GM12878 (cell line): ENCODE data around the gene SGMS1. TPM values are rescaled to one million over a fixed set of nuclear protein-coding genes. Genes with fewer than 3 reads are reported as not detected.

Experiments used
- ATAC-seq: fragments of 200-7000 bp; cut with Tn5 transposase; 3 replicates; pipeline ENCODE4 v1.9.1; 2020; ENCODE audit warnings: mild to moderate bottlenecking, moderate library complexity
- BruUV-seq: library from RNA; stranded (reverse); fragments of 400-500 nt; replicated peaks from 2 replicates; lab custom pipeline; 2021; lab: Mats Ljungman, UMichigan
- CTCF ChIA-PET: fragments of 300-600 bp; sonication (Branson Sonifier 250); formaldehyde crosslinking; extraction: SDS; loops from one replicate; lab custom pipeline; 2021; ENCODE audit warnings: inconsistent platforms; lab: Yijun Ruan, JAX
- POLR2A ChIA-PET: fragments of 350-600 bp; formaldehyde crosslinking; extraction: SDS; loops from one replicate; lab custom pipeline; 2021; ENCODE audit warnings: inconsistent platforms; lab: Charles Lee
- RAD21 ChIA-PET: fragments of 300-600 bp; sonication (Branson Sonifier 250); formaldehyde crosslinking; loops from one replicate; lab custom pipeline; 2023; ENCODE audit warnings: antibody characterized with exemption; ENCODE audit not compliant: unreplicated experiment; lab: Charles Lee
- SMC1A ChIA-PET: fragments of 300-600 bp; sonication (Branson Sonifier 250); formaldehyde crosslinking; loops from one replicate; lab custom pipeline; 2023; ENCODE audit not compliant: unreplicated experiment, uncharacterized antibody; lab: Charles Lee
- DNase-seq: peaks from one replicate; pipeline ENCODE4 v3.0.0-alpha.2; 2011; ENCODE audit warnings: low read depth, low spot score
- FAIRE-seq: peaks from 3 replicates; lab custom pipeline; 2011; peaks lifted over from hg19 to GRCh38; lab: Jason Lieb, UNC
- H2AFZ ChIP-seq: 2 replicates; pipeline ENCODE4 v1.6.0; 2011; ENCODE audit warnings: low read depth, low read length, control low read depth; ENCODE audit not compliant: control insufficient read depth
- H3K27ac ChIP-seq: 2 replicates; pipeline ENCODE4 v1.5.1; 2011; ENCODE audit warnings: control low read depth; ENCODE audit not compliant: control insufficient read depth, insufficient read depth
- H3K27me3 ChIP-seq, 2 experiments: replicated peaks in 1 of 2; 2 replicates each; pipeline versions ENCODE4 v1.6.0 to v1.6.1; 2011; ENCODE audit warnings: low read length in 1 of 2; ENCODE audit not compliant: control insufficient read depth in 2 of 2, insufficient read depth in 2 of 2
- H3K36me3 ChIP-seq, 2 experiments: 2 replicates each; pipeline ENCODE4 v1.5.1; 2011; ENCODE audit warnings: low read length in 1 of 2; ENCODE audit not compliant: control insufficient read depth in 2 of 2, insufficient read depth in 2 of 2
- H3K4me1 ChIP-seq: 2 replicates; pipeline ENCODE4 v1.6.1; 2011; ENCODE audit warnings: mild to moderate bottlenecking, low read length, moderate library complexity, mixed read lengths; ENCODE audit not compliant: control insufficient read depth, insufficient read depth
- H3K4me2 ChIP-seq: 2 replicates; pipeline ENCODE4 v1.6.0; 2011; ENCODE audit warnings: control low read depth; ENCODE audit not compliant: control insufficient read depth, insufficient read depth
- H3K4me3 ChIP-seq: fragments of 200-600 bp; sonication (generic); 2 replicates; pipeline ENCODE4 v1.5.1; 2016
- H3K79me2 ChIP-seq: 2 replicates; pipeline ENCODE4 v1.6.0; 2011; ENCODE audit warnings: low read length; ENCODE audit not compliant: control insufficient read depth, insufficient read depth
- H3K9ac ChIP-seq: 2 replicates; pipeline ENCODE4 v1.8.0; 2011; ENCODE audit warnings: low read length, control low read depth, mixed read lengths; ENCODE audit not compliant: control insufficient read depth, insufficient read depth
- H3K9me3 ChIP-seq: replicated peaks from 3 replicates; pipeline ENCODE4 v1.5.1; 2011; ENCODE audit warnings: mild to moderate bottlenecking, low read length; ENCODE audit not compliant: control insufficient read depth, insufficient read depth
- H4K20me1 ChIP-seq: 2 replicates; pipeline ENCODE4 v1.6.0; 2011; ENCODE audit not compliant: control insufficient read depth, insufficient read depth
- CHD4 ChIP-seq: fragments of 200-600 bp; sonication (generic); IDR thresholded peaks from 2 replicates; pipeline ENCODE4 v1.6.1; 2016; ENCODE audit warnings: mild to moderate bottlenecking
- NFYB ChIP-seq: IDR thresholded peaks from 2 replicates; pipeline ENCODE4 v1.6.1; 2011; ENCODE audit warnings: low read depth, mild to moderate bottlenecking, low read length, improper control_type of control experiment, moderate library complexity; ENCODE audit not compliant: insufficient read depth
- POU2F2 ChIP-seq: IDR thresholded peaks from 3 replicates; pipeline ENCODE4 v1.6.1; 2011; ENCODE audit warnings: low read depth, mild to moderate bottlenecking, low read length, borderline replicate concordance
- RFX5 ChIP-seq: IDR thresholded peaks from 2 replicates; pipeline ENCODE4 v1.6.1; 2011; ENCODE audit warnings: low read depth, low read length, improper control_type of control experiment
- SIN3A ChIP-seq: IDR thresholded peaks from 2 replicates; pipeline ENCODE4 v1.6.1; 2012; ENCODE audit warnings: low read depth, low read length, improper control_type of control experiment
- SIX5 ChIP-seq: IDR thresholded peaks from 2 replicates; pipeline ENCODE4 v1.6.1; 2011; ENCODE audit warnings: mild to moderate bottlenecking, low read depth, low read length, moderate library complexity; ENCODE audit not compliant: severe bottlenecking
- SMAD1 ChIP-seq: fragments of 450-650 bp; IDR thresholded peaks from 2 replicates; pipeline ENCODE4 v1.6.1; 2018; ENCODE audit warnings: mild to moderate bottlenecking, low read depth; ENCODE audit not compliant: partially characterized antibody
- STAT3 ChIP-seq: IDR thresholded peaks from 2 replicates; pipeline ENCODE4 v1.6.1; 2011; ENCODE audit warnings: low read depth, low read length, improper control_type of control experiment
- TBL1XR1 ChIP-seq: IDR thresholded peaks from 2 replicates; pipeline ENCODE4 v1.6.1; 2012; ENCODE audit warnings: low read depth, low read length, improper control_type of control experiment
- ZNF592 ChIP-seq: fragments of 450-650 bp; IDR thresholded peaks from 2 replicates; pipeline ENCODE4 v1.6.1; 2017; ENCODE audit warnings: mild to moderate bottlenecking, moderate library complexity
- WGBS: methylation state at CpG from one replicate; pipeline ENCODE4 v1.1.6; 2016; ENCODE audit warnings: low lambda C conversion rate; ENCODE audit not compliant: insufficient replicate concordance, insufficient coverage; ENCODE audit errors: missing lambda C conversion rate; 5-methylcytosine and 5-hydroxymethylcytosine counted together
- in situ Hi-C: fragments of 300-500 bp; cut with MboI; formaldehyde crosslinking; loops from 9 replicates; pipeline ENCODE4 v1.14.3; 2018; ENCODE audit warnings: mixed read lengths
- intact Hi-C: fragments of 100-400 bp; cut with micrococcal nuclease; formaldehyde crosslinking; loops from one replicate; pipeline ENCODE4 v1.14.2; 2022; ENCODE audit not compliant: unreplicated experiment
- polyA plus RNA-seq, 11 experiments: library from polyadenylated mRNA; depleted of rRNA in 4 of 11; unstranded in 6 of 11; stranded (reverse) in 5 of 11; fragments of >200 nt; fragmentation: Nextera tagmentation in 4 of 11; fragmentation: Illumina TruSeq in 1 of 11; extraction: Ambion mirVana in 4 of 11; extraction: Trizol in 1 of 11; gene quantifications; 1 replicate in 1 of 11; 2 replicates in 10 of 11; pipeline versions ENCODE4 v1.2.1 to v1.2.3, GENCODE V29; 2011 to 2016; ENCODE audit warnings: inconsistent platforms in 2 of 11, missing spikeins in 2 of 11, low read depth in 1 of 11
- total RNA-seq, 4 experiments: library from RNA; depleted of rRNA in 3 of 4; stranded (reverse); fragments of >200 nt in 3 of 4; fragmentation: Illumina TruSeq in 1 of 4; extraction: Trizol in 1 of 4; gene quantifications; 2 replicates each; pipeline versions ENCODE4 v1.2.1 to v1.2.3, GENCODE V29; 2013 to 2021

SGMS1 gene
- total and polyA plus RNA-seq, 10 of the 15 experiments (the other 5 are each of a cell fraction or from before 2014, with no cell fraction given), result 1.4 to 14.5 (median 4.9) TPM

DNA sequence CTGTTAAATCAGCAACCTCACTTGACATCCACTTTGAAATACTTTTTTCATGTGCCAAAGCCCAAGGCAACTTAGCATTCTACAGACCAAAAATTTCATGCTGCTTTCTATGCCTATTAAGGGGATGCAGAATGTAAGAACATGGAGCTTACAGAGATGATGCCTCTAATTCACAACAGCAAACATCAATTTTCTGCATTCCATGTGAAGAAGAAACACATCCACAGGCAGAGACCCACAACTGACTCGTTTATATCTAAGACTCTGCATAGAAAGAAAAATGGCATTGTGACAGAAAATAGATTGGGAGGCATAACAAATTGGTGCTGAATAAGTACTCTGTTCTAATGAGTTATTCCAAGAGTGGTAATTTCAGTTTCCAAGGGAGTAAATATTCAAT, 107.6 kb downstream of the SGMS1 start:
- Histone ChIP-seq H3K36me3 (no peaks in the 10 kb centered on the region; a peak in 1 of 4 replicates), H3K79me2 (no peaks in the 10 kb centered on the region; the same call in 1 of the 2 replicates), H3K9ac (no peak overlapping the region), H3K4me2 (no peak overlapping the region), H3K27ac (no peak overlapping the region), H3K4me3 (no peak overlapping the region), H3K27me3 (no peaks in the 10 kb centered on the region), H4K20me1 (no peaks in the 10 kb centered on the region), H2AFZ (no peak overlapping the region), H3K4me1 (peaks cover 24% of the 10 kb centered on the region), H3K9me3 (no peaks in the 10 kb centered on the region)
- ChIA-PET POLR2A (no interaction called here), RAD21 (interaction anchor here (0.7 kb wide), 1 partner anchor 11 kb away, joined by 3 read pairs; no protein-coding TSS in a partner anchor), SMC1A (interaction anchor here (1.0 to 2.9 kb wide), 4 partner anchors 19 to 137 kb away, joined by 3 to 15 read pairs (median 4); no protein-coding TSS in a partner anchor), CTCF (interaction anchor here (1.2 to 1.3 kb wide), 2 partner anchors 20 to 96 kb away, joined by 3 read pairs; no protein-coding TSS in a partner anchor)
- FAIRE-seq, result no peak
- TF ChIP-seq NFYB (no peak), TBL1XR1 (no peak), ZNF592 (no peak), STAT3 (no peak), POU2F2 (no peak), SIX5 (no peak), SMAD1 (no peak), SIN3A (no peak), CHD4 (no peak), RFX5 (no peak)
- no TSS peak for BruUV-seq
- 0% methylated on average over 1 of the region's 1 CpG for WGBS
- in situ Hi-C loops, result no loop called here
- no peak for DNase-seq
- intact Hi-C loops, result no loop called here
- no peak for ATAC-seq
